Astrocyte (in vitro differentiated cells and primary cell): ENCODE results near the gene SMIM21. TPM values are rescaled to one million over a fixed set of nuclear protein-coding genes. Genes with fewer than 3 reads are reported as not detected.

ENCODE experiments used
- DNase-seq: peaks from one replicate; pipeline ENCODE4 v3.0.0-alpha.2; 2010; ENCODE audit warnings: low read depth
- FAIRE-seq: peaks from 2 replicates; lab custom pipeline; 2011; peaks lifted over from hg19 to GRCh38; lab: Jason Lieb, UNC
- H2AFZ ChIP-seq: 2 replicates; pipeline ENCODE4 v1.6.0; 2012; ENCODE audit warnings: low read depth, low read length, inconsistent platforms
- H3K27ac ChIP-seq: 2 replicates; pipeline ENCODE4 v1.5.1; 2011; ENCODE audit warnings: low read depth, low read length, inconsistent platforms
- H3K27me3 ChIP-seq: 2 replicates; pipeline ENCODE4 v1.6.0; 2011; ENCODE audit warnings: low read length, inconsistent platforms; ENCODE audit not compliant: insufficient read depth
- H3K36me3 ChIP-seq: 2 replicates; pipeline ENCODE4 v1.5.1; 2011; ENCODE audit warnings: low read length, inconsistent platforms; ENCODE audit not compliant: insufficient read depth
- H3K4me1 ChIP-seq: 2 replicates; pipeline ENCODE4 v1.5.1; 2011; ENCODE audit warnings: low read length, inconsistent platforms; ENCODE audit not compliant: insufficient read depth
- H3K4me2 ChIP-seq: 2 replicates; pipeline ENCODE4 v1.6.0; 2012; ENCODE audit warnings: low read length, inconsistent platforms
- H3K4me3 ChIP-seq: 2 replicates; pipeline ENCODE4 v1.5.1; 2011; ENCODE audit warnings: low read depth, mild to moderate bottlenecking, low read length, inconsistent platforms; ENCODE audit not compliant: insufficient read depth
- H3K79me2 ChIP-seq: 2 replicates; pipeline ENCODE4 v1.6.0; 2012; ENCODE audit warnings: mild to moderate bottlenecking, low read length, inconsistent platforms; ENCODE audit not compliant: insufficient read depth
- H3K9ac ChIP-seq: 2 replicates; pipeline ENCODE4 v1.6.0; 2012; ENCODE audit warnings: mild to moderate bottlenecking, low read length, inconsistent platforms
- H3K9me3 ChIP-seq: 2 replicates; pipeline ENCODE4 v1.5.1; 2012; ENCODE audit warnings: low read depth, mild to moderate bottlenecking, low read length, inconsistent platforms; ENCODE audit not compliant: insufficient read depth
- H4K20me1 ChIP-seq: 2 replicates; pipeline ENCODE4 v1.6.0; 2012; ENCODE audit warnings: low read length, inconsistent platforms; ENCODE audit not compliant: insufficient read depth
- H3K27ac Mint-ChIP-seq: one replicate; pipeline ENCODE4 v1.8.0; 2021; ENCODE audit warnings: mild to moderate bottlenecking, mixed read lengths; ENCODE audit not compliant: unreplicated experiment
- H3K27me3 Mint-ChIP-seq: one replicate; pipeline ENCODE4 v1.8.0; 2021; ENCODE audit warnings: low read depth, mixed read lengths; ENCODE audit not compliant: unreplicated experiment
- H3K36me3 Mint-ChIP-seq: one replicate; pipeline ENCODE4 v1.8.0; 2021; ENCODE audit warnings: low read depth, mixed read lengths; ENCODE audit not compliant: unreplicated experiment
- H3K4me1 Mint-ChIP-seq: one replicate; pipeline ENCODE4 v1.8.0; 2021; ENCODE audit warnings: low read depth, mixed read lengths; ENCODE audit not compliant: unreplicated experiment
- H3K4me3 Mint-ChIP-seq: one replicate; pipeline ENCODE4 v1.8.0; 2021; ENCODE audit warnings: mild to moderate bottlenecking, moderate library complexity, mixed read lengths; ENCODE audit not compliant: unreplicated experiment
- H3K9me3 Mint-ChIP-seq: one replicate; pipeline ENCODE4 v1.8.0; 2021; ENCODE audit warnings: mild to moderate bottlenecking, mixed read lengths; ENCODE audit not compliant: unreplicated experiment
- CTCF ChIP-seq: IDR thresholded peaks from 2 replicates; pipeline ENCODE4 v1.5.1; 2011; ENCODE audit warnings: low read depth, mild to moderate bottlenecking, inconsistent platforms, low read length, moderate library complexity; ENCODE audit not compliant: insufficient read depth
- EZH2 ChIP-seq: IDR thresholded peaks from 2 replicates; pipeline ENCODE4 v1.6.1; 2012; ENCODE audit warnings: mild to moderate bottlenecking, low read length, inconsistent platforms; ENCODE audit not compliant: insufficient read depth
- total RNA-seq: library from RNA; stranded (reverse); gene quantifications from 2 replicates; pipeline ENCODE4 v1.2.1, GENCODE V29; 2021

SMIM21 gene
- total RNA-seq, 1 donor from 2014 or later: not detected

DNA sequence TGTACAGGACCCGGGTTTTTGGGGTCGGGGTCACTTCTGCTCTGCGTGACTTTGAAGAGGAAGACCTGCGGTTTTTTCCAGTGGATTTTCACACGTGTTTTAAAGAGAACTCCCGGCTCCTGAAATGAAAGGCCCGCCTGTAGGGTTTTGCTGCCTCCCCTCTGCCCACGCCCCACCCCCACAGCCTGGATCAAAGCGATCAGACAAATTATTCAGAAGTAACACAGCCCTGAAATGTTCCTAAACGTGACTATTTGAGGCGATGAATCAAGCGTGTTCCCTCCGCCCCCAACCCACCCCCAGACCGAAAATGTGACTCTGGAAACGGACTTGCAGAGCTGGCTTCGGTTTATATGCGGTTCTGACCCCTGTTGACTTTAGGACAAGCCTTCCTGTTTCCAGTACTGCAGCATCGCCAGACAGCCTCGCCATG, 28.7 kb upstream of the SMIM21 start:
- H3K27me3 Mint-ChIP-seq: peaks cover 32% of the 10 kb centered on the region
- no peak overlapping the region for H3K27ac Mint-ChIP-seq
- no peak for DNase-seq
- Histone ChIP-seq H3K4me2 (peak overlapping the region; percentile 96), H3K4me3 (peak overlapping the region; percentile 68), H2AFZ (peak overlapping the region; percentile 83), H4K20me1 (no peaks in the 10 kb centered on the region), H3K4me1 (peaks cover 11% of the 10 kb centered on the region), H3K27me3 (no peaks in the 10 kb centered on the region), H3K9ac (peak overlapping the region; percentile 71), H3K27ac (no peak overlapping the region), H3K36me3 (no peaks in the 10 kb centered on the region), H3K79me2 (no peaks in the 10 kb centered on the region), H3K9me3 (no peaks in the 10 kb centered on the region)
- no peak overlapping the region for H3K4me3 Mint-ChIP-seq
- TF ChIP-seq CTCF (no peak), EZH2 (no peak)
- peaks cover 2% of the 10 kb centered on the region for H3K4me1 Mint-ChIP-seq
- H3K36me3 Mint-ChIP-seq: no peaks in the 10 kb centered on the region
- peaks cover 11% of the 10 kb centered on the region for H3K9me3 Mint-ChIP-seq
- FAIRE-seq: no peak

DNA sequence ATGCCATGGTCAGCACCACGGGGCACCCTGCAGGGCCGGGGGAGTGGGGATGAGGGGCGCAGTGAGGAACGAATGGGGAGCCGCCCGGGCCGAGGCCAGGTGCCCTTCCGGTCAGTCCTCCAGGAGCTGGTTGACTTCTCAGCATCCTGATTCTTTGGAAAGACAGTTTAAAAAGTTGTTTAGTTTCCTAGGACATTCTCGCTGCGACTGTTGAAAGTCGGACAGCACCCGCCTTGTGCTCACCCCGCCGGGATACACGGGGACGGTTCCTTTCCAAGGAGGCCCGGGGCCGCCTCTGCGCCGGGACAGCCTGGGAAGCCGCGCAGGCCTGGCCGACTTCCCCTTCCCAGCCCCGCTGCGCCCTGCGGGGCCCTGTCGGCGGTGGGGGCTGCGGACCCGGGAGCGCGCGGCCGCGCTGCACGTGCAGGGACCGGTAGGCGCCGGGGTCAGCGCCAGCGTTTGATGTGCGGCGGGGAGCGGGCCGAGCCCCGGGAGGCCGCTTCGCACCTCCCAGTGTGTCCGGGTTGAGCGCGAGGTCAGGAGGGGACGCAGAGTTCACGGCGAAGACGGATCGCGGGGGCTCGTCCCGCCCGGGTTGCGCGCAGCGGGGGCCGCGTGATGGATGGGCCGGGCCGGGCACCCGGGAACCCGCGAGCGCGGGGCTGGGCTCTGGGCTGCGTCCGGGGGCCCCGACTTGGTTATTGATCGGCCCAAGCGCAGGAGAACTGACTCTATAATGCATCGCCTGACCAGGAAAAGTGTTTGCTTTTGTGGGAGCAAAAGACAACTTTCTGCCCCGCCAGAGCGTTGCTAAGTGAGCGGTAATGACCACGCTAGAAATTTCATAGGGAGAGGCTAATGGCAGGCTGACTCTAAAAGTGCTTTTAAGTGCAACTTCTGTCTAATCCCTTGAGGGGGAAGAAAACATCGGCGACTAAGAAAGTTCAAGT, 28.0 kb upstream of the SMIM21 start:
- Histone ChIP-seq H4K20me1 (no peaks in the 10 kb centered on the region), H3K9ac (peak overlapping the region; percentile 71), H3K4me3 (peak overlapping the region; percentile 68), H3K79me2 (no peaks in the 10 kb centered on the region), H3K36me3 (no peaks in the 10 kb centered on the region), H3K4me1 (peaks cover 11% of the 10 kb centered on the region), H3K4me2 (peak overlapping the region; percentile 96), H3K27ac (peak overlapping the region; percentile 16), H3K27me3 (no peaks in the 10 kb centered on the region), H2AFZ (peak overlapping the region; percentile 83), H3K9me3 (no peaks in the 10 kb centered on the region)
- no peak for FAIRE-seq
- Mint-ChIP-seq H3K4me3 (peak overlapping the region; percentile 79), H3K27ac (no peak overlapping the region), H3K9me3 (peaks cover 9% of the 10 kb centered on the region), H3K4me1 (peaks cover 2% of the 10 kb centered on the region), H3K36me3 (no peaks in the 10 kb centered on the region), H3K27me3 (peaks cover 33% of the 10 kb centered on the region)
- TF ChIP-seq CTCF: no peak
- peak; percentile 9 for TF ChIP-seq EZH2
- DNase-seq: peak; percentile 31
